GF-D8 (cell line): ENCODE results near the gene AVPI1.

ENCODE experiments used
- DNase-seq: peaks from one replicate; lab custom pipeline; 2025; lab: John Stamatoyannopoulos, UW

Gene AVPI1, protein sequence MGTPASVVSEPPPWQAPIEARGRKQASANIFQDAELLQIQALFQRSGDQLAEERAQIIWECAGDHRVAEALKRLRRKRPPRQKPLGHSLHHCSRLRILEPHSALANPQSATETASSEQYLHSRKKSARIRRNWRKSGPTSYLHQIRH

GRCh38 chr10:97686962-97687784 lies at the start of gene AVPI1:
TSS of gene AVPI1 (minus strand) at chr10:97687241. CDS start at chr10:97679905, 7,336 bp downstream.
- DNase-seq = peak; percentile 94

DNA sequence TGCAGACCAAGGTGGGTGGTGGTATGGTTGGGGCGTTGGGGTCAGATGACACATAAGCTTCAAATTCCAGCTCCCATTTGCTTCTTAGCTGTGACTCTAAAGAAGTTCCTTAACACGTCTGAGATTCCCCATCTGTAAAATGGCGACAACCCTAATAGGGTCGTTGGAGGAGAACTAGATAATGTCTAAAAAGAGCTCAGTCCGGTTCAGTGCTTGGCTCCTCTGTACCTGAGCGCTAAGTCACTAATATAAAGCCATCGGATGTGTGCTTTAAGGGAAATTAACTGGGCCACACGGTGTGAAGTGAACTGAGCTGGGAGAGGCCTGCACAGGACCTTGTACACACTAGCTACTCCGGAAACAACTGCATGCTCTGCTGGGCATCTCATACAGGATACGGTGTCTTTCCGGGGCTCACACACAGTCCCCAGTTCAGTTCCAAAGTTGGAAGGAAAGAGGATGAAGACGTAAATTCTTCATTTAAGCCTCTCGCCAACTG lies 49.4 kb upstream of the AVPI1 start:
- DNase-seq = no peak

DNA sequence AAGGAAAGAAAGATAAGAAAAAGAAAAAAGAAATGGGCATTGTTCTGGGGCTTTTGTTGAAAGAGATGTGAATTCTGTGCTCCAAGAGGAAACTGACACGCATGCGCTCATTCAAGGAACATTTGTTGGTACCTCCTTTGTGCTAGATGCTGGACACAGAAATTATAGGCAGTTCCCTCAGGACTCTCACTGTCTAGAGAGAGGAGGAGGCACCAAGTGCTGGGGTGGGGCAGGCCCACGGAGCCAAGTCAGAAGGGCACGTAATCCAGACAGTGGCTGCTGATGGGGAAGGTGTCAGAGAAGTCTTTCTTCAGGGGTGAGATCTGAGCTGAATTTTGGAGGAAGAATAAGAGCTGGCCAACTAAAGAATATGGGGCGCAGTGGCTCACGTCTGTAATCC lies 47.0 kb upstream of the AVPI1 start:
- no peak for DNase-seq

DNA sequence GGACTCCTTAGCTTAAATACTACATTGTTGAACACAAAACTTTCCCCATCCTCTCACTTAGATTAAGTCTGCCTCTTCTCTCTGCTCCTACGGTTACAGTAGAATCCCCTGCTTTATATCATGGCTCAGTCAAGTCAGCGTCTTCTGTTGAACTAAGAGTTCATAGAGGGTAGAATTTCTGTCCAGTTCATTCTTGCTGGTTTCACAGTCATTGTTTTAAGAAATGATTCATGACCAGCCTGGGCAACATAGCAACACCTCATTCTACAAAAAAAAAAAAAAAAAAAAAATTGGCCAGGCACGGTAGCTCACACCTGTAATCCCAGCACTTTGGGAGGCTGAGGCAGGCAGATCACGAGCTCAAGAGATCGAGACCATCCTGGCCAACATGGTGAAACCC lies 46.2 kb upstream of the AVPI1 start:
- DNase-seq = no peak

DNA sequence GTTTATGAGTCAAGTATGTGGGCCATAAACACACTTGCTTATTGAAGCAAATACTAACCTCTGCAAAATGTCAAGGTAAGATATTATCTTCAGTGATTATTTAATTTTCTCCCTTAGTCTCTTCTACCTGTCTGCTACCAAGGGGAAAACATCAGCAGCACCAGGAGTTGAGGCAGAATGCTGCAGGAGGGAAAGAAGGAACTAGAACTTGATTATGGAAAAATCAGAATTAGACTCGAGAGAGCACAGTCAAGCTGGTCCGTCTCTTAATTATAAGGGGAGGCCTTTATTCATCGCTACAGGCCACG lies 45.0 kb upstream of the AVPI1 start:
- no peak for DNase-seq

DNA sequence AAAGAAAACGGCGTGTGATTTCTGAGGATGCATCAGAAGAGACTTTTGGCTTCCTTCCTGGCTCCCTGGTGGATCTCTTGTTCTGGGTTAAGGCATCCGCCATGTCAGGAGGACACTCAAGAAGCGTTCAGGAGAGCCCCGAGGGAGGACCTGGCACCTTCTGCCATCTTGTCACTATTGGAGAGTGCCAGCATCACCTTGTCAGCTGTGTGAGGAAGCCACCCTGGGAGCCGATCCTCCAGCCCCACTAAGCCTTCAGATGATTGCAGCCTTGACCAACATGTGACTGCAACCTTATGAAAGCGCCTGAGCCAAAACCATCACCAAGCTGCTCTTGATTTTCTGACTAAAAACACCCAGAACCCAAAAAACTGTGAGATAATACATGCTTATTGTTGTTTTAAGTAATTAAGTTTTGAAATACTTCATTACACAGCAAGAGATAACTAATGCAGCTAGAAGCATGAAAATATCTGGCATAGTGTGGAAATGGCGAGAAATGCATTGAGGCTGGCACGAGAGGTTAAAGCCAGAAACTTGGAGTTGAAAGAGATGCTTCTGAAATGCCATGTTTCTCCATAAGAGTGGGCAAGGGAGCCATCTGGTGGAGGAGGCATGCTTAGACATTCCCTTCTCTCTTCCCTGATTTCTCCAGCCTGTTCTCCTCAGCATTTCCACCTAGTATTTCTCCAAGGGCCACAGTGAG lies 44.5 kb upstream of the AVPI1 start:
- DNase-seq = peak; percentile 42

- DNase-seq = no peak
Observed at GRCh38 chr10:97729014-97729413, 42.0 kb upstream of the AVPI1 start.

GRCh38 chr10:97726636-97727178 lies 39.7 kb upstream of the AVPI1 start:
- DNase-seq = no peak

DNA sequence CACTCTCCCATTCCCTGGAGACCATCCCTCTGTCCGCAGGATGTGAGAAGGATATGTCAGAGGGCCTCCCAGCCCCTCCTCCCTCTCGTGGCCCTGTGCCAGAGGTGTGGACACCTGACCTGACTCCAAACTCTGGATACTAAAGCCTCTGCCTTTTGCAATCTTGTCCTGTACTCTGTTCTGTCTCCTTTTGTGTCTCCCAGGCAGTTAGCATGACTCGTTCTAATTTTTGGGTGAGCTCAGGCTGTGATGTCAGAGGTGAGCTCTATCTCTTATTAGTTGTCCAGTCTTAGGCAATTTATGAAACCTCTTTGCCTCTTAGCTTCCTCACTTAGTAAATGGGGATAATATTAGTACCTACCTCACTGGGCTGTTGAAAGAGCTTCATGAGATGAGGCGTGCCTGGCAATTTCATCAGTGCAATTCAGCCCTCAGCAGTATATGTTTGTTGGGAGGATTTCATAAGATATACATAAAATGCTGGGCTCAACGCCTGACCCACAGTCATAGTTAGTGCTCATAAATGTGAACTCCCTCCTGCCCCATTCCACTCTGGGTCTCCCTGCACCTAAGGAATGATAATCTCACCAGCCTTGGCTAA lies 37.4 kb upstream of the AVPI1 start:
- no peak for DNase-seq

DNA sequence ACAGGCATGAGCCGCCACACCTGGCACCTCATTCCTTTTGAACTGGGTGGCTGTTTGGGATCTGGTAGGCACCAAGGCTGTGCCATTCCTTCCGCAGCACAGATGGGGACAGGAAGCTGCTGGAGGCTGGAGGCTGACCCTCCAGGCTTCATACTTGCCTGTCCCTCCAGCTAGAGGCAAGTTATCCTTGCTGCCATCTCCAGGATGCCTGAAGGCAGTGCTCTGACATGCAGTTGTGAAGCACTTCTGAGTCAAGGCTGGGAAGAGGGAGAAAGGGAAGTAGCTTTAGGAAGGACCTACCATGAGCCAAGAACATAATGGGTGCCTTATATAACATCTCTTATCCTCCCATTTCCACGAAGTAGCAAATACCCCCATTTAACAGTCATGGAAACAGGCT lies 36.0 kb upstream of the AVPI1 start:
- DNase-seq = no peak

DNA sequence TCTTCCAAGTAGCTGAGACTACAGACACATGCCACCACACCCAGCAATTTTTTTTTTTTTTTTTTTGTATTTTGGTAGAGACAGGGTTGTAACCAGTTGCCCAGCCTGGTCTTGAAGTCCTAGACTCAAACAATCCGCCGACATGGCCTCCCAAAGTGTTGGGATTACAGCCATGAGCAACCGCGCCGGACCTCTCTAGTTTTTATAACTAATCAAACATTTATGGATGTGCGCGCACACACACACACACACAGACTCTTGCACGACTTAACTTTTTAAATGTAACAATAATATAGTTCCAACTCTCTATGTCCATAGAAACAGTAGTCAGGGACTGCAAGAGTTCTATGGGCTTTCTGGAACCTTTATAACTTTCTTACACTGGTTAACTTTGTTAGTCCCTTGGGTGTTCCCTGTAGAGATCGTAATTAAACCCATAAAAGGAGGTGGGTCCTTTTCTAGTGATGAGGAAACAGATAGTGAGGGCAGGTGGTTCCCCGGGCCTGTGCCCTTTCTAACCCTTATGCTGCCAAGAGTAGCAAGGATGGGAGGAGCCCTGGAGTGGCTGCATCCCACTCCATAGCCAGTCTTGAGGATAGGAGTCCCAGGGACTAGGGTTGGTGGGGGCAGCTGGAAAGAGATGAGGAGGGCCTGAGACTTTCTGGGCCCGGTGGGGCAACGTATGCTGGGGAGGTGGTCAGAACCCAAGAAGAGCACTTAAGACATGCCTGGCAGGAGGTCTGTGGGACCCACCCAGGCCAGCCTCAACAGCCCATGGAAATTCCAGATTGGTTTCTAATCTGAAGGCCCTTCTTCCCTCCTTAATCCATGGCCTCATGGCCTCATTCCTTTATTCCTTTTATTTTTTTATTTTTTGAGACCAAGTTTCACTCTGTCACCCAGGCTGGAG lies 35.1 kb upstream of the AVPI1 start:
- DNase-seq = peak; percentile 10

DNA sequence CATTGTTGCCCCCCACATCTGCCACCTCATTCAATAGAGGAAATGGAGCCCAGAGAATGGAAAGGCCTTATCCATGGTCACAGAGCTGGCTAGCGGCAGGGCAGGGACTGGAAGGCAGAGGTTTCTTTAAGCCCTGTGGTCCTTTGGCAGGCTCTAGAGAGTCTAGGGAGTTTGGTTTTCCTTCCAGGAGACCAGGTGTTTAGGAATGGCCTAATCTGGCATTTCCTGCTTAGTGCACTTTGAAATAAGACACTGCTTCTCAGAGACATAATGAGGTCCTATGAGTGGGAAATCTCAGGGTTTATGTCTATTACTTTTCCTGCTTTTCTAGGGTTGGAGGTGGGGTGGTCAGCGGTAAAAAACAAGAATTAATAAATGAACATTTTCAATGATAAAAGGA lies 32.6 kb upstream of the AVPI1 start:
- no peak for DNase-seq

DNA sequence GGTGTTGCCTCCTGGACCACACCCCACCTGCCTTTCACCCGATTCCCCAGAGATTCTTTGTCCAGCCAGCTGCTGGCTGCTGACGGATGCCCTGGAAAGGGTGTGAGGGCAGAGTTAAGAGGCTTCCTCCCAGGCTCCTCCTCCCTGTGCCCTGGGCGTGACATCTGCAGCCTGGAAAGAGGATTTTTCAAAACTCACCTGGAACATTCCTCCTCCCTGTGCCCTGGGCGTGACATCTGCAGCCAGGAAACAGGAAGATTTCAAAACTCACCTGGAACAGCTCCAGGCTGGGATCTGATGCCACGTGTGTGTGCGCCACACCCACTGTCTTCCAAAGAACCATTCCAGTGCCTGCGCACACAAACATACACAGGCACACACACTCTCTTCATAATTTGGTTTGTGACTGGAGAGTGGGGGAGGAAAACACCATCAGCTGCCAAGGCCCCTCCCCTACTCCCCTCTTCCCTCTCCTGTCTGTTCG lies 31.7 kb upstream of the AVPI1 start:
- no peak for DNase-seq

DNA sequence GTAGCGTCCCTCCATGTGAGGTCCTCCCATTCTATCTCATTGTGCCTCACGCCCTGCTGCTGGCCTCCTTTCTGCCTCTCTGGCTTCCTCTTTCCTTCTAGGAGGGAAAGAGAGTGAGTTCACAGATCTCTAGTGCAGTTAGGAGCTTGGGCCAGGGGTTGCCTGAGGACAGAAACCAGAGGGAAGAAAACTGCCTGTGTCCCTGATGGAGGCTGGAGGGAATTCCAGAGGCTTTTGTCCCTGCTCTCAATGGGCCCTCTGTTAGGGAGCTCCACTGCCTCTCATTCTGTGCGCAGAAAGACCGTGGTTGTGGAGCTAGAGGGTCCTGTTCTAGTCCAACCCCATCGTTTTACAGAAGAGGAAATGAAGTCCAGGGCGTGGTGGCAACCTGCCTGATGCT lies 31.1 kb upstream of the AVPI1 start:
- DNase-seq = peak; percentile 41

DNA sequence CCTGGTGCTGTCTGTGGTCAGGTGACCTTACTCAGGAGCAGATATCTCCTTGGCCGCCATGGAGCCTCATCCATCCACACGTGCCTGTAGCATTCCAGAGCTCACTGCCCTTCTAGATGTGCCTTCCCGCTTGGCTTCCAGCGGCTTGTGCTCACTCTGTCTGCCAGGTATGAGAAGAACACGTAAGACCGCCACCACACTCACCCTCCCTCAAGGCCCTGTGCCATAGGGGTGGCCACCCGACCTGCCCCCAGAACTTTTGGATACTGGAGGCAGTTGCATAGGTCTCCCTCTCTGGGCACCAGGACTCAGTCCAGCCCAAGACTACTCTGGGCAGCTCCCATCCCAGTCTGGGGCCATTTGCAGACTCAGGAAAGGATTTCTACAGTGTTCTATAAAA lies 30.6 kb upstream of the AVPI1 start:
- DNase-seq = no peak

DNA sequence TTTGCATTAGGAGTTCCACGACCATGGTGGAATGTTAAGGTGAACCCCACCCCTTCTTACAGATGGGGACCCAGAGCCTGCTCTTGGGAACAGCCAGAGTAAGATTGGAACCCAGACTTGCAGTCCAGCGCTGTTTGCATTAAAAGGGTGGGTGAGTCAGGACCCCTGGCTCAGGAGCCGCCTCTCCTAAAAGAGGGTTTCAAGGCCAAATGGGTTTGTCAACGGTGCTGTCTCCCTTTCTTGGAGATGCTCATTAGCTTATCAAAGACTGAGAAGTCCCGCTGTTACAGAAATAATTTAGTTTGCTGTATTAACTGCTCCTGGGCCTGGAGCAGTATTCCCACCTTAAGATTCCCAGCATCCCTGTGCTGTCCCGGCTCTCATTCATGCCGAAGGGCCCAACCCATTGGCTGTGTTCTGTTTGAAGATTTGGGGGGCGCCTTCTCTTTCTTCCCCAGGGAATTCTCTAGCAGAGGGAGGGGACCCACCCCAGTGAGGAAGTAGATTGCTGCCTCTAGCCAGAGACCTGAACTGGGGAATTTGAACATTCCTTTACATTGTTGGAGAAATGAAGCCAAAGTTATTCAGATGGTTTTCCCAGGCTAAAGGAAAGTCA lies 28.3 kb upstream of the AVPI1 start:
- DNase-seq = no peak

DNA sequence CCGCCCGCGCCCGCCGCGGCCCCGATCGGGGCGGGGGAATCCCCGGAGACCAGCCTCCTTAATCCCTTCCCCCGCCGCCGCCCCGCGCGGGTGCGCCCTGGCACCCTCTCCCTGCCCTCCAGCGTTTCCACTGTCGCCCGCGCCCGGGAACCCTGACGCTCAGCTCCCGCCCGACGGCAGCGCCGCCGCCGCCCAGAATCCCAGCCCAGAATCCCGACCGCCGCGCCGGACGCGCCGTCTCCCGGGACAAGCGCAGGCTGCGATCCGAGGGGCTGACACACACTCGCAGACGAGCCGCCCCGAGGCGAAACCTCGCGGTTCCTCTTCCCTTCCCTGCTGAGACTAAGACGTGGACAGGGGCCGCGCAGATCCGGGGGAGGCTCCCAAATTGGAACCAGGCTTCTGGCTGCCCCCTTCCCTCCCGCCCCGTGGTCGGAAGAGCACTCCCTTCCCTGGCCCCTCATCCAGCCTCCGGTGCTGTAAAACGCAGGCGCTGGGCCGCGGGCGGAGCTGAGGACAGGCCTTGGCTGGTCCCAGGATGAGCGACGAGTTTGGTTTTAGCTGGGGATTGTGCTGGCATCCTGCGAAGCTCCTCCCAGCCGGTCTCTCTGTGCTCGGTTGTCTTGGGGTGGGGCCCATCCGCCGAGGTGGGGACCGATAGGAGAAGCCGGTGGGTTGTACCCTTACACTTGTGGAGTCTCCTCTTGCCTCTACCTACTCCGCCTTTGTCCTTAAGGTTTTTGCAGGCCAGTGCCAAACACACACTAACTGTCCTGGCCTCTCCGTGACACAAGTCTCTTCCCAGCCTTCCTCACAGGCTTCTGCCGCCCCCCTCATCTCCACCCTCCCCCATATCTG lies 27.6 kb upstream of the AVPI1 start:
- DNase-seq = peak; percentile 27

DNA sequence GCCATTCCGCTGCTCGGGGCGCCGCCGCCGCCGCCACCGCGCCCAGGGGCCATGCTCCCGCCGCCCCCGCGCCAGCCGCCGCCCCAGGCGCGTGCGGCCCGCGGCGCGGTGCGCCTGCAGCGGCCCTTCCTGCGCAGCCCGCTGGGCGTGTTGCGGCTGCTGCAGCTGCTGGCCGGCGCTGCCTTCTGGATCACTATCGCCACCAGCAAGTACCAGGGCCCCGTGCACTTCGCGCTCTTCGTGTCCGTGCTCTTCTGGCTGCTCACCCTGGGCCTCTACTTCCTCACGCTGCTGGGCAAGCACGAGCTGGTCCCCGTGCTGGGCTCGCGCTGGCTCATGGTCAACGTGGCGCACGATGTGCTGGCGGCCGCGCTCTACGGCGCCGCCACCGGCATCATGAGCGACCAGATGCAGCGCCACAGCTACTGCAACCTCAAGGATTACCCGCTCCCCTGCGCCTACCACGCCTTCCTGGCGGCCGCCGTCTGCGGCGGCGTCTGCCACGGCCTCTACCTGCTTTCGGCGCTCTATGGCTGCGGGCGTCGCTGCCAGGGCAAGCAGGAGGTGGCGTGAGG lies 26.9 kb upstream of the AVPI1 start:
- DNase-seq = peak; percentile 24

DNA sequence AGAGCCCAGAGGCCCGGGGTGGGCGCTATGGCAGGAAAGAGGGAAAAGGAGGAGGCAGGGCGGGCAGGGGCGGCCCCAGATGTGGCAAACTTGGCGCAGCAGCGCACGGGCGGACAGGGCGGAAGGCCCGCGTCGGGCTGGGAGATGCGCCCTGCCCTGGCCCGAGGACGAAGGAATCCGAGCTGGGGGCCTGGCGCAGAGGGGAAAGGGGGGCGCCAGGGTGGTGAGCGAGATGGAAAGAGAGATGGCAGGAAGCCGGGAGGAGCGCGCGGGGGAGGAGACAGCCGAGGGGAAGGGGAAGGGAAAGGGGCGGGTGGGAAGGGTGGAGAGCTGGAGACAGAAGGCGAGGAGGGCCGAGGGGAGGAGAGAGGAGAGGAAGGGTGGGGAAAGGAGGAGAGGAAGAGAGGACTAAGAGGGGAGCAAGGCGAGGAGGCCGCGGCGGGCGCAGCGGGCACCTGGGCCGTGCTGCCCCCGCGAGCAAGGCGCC lies 26.3 kb upstream of the AVPI1 start, which contains the start of gene MARVELD1:
Gene MARVELD1, plus strand, starts transcription at position 392 of the 487 bp plus-strand sequence. CDS start 147 bp downstream, outside the sequence.
- DNase-seq = peak; percentile 58
